Gastrocnemius medialis (tissue), 4 donors: ENCODE results near the gene FBXL17. TPM values are rescaled to one million over a fixed set of nuclear protein-coding genes. Genes with fewer than 3 reads are reported as not detected.

Experiments
- ATAC-seq, 2 donors: fragments of 150-250 bp; one replicate each; pipeline ENCODE4 v1.9.1; 2016
- DNase-seq, 2 donors: peaks; one replicate each; pipeline ENCODE4 v3.0.0-alpha.2; 2019
- H3K27ac ChIP-seq, 4 donors: fragments of 200-600 bp; sonication (generic); 1 replicate in 1 of 4; 2 replicates in 3 of 4; pipeline ENCODE4 v1.5.1; 2016 to 2018; ENCODE audit warnings: mild to moderate bottlenecking in 2 of 4, moderate library complexity in 1 of 4
- H3K27me3 ChIP-seq, 3 donors: fragments of 200-600 bp; sonication (generic) in 2 of 3; 1 replicate in 1 of 3; 2 replicates in 2 of 3; pipeline versions ENCODE4 v1.5.1 to v1.6.0; 2016 to 2019; ENCODE audit warnings: mild to moderate bottlenecking in 1 of 3, moderate library complexity in 1 of 3
- H3K36me3 ChIP-seq, 2 donors: fragments of 200-600 bp; sonication (generic) in 1 of 2; one replicate each; pipeline ENCODE4 v1.5.1; 2017 to 2018
- H3K4me1 ChIP-seq, 2 donors: fragments of 200-600 bp; sonication (generic) in 1 of 2; one replicate each; pipeline ENCODE4 v1.5.1; 2016 to 2017; ENCODE audit warnings: mild to moderate bottlenecking in 2 of 2
- H3K4me3 ChIP-seq, 4 donors: fragments of 200-600 bp; sonication (generic) in 3 of 4; 1 replicate in 1 of 4; 2 replicates in 3 of 4; pipeline ENCODE4 v1.5.1; 2016 to 2019; ENCODE audit warnings: mild to moderate bottlenecking in 2 of 4
- H3K9me3 ChIP-seq, 3 donors: fragments of 200-600 bp; sonication (generic) in 2 of 3; 1 replicate in 1 of 3; 2 replicates in 2 of 3; pipeline ENCODE4 v1.5.1; 2016 to 2019
- POLR2A ChIP-seq, 2 donors: fragments of 450-650 bp; IDR thresholded peaks; one replicate each; pipeline ENCODE4 v1.6.1; 2017; ENCODE audit warnings: antibody characterized with exemption in 2 of 2, mild to moderate bottlenecking in 2 of 2, moderate library complexity in 2 of 2
- in situ Hi-C, 4 donors: fragments of 200-750 bp; cut with MboI; loops; one replicate each; pipeline versions ENCODE4 v1.15.0 to v1.8.0; 2017; ENCODE audit warnings: low sequenced_read_pairs in 4 of 4
- intact Hi-C: fragments of 100-400 bp; cut with DNase I; formaldehyde crosslinking; loops from one replicate; pipeline ENCODE4 v1.15.1; 2023; ENCODE audit warnings: low total_unique reads
- total RNA-seq, 4 donors: library from RNA; depleted of rRNA; stranded (reverse); fragments of >200 nt; gene quantifications; one replicate each; pipeline versions ENCODE4 v1.1.0 to v1.2.3, GENCODE V29; 2016
- TF ChIP-seq, protein P1 (sequence below), 5 experiments: fragments of 450-650 bp in 3 of 5; fragments of 200-600 bp in 2 of 5; sonication (generic) in 2 of 5; IDR thresholded peaks in 4 of 5; conservative IDR thresholded peaks in 1 of 5; 1 replicate in 4 of 5; 2 replicates in 1 of 5; pipeline ENCODE4 v1.5.1; 2016 to 2019; ENCODE audit warnings: antibody characterized with exemption in 5 of 5, mild to moderate bottlenecking in 3 of 5, moderate library complexity in 3 of 5

Gene FBXL17
- 10 to 100 TPM; 23.3 to 33.4 (median 26.9) TPM for total RNA-seq

DNA sequence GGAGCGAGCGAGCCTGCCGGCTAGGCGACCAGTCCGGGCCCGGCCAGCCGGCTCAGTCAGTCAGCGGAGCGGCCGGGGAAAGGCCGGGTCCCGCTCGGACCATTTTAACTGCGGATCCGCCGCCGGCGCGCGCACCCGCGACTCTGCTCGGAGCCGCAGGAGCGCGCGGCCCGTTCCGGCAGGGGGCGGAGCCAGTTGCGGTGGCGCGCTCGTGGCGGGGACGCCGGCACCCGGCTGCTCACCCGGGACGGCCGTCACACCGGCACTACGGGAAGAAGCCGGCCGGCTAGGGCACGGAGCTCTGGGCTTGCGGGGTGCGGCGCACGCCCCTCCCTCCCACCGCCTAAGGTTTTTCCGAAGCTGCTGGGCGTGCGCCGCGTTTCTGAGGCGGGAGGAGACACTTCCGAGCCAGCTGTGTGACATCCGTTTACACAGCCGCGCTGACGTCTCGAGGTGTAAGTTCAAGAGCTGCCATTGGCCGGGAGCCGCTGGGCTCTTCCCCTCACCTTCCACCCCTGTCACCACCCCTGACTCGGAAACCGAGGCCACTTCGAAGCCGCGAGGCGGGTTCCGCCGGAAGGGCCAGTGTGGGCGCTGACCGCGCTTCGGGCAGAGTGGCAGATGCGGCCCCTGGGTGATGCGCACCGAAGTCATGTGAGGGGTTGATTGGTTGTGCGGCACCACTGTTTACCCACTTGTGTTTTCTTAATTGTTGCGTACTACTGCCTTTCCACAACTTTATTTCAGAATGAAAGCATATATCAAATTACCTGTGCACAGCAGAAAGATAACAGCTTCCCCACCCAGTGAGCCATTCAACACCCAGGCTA lies at the start of gene FBXL17:
TSS of gene FBXL17 (minus strand) at position 145 of the 830 bp plus-strand sequence.
- peak within 1 kb of the TSS; percentile 96 to 100 (median 99) for H3K27ac ChIP-seq
- intact Hi-C loops (loop anchor here (1.0 to 10.0 kb wide), 3 partner anchors 366 to 1313 kb away; partner anchors contain the start of gene PJA2), in situ Hi-C loops (loop anchor here in 2 of 4 donors (25.0 kb wide), 2 partner anchors 355 to 380 kb away; partner anchors contain the start of gene FER (in 1 of the 2))
- DNase-seq (peak; percentile 93 to 96), ATAC-seq (peak; percentile 86 to 92)
- H3K9me3 ChIP-seq: no peaks in the 10 kb centered on the region
- no peaks in the 10 kb centered on the region for H3K27me3 ChIP-seq
- peak within 1 kb of the TSS; percentile 77 to 97 (median 94) for H3K4me3 ChIP-seq
- peak; percentile 91 for TF ChIP-seq POLR2A (IDR thresholded peaks at IDR 0.05)
- TF ChIP-seq, protein P1, sequence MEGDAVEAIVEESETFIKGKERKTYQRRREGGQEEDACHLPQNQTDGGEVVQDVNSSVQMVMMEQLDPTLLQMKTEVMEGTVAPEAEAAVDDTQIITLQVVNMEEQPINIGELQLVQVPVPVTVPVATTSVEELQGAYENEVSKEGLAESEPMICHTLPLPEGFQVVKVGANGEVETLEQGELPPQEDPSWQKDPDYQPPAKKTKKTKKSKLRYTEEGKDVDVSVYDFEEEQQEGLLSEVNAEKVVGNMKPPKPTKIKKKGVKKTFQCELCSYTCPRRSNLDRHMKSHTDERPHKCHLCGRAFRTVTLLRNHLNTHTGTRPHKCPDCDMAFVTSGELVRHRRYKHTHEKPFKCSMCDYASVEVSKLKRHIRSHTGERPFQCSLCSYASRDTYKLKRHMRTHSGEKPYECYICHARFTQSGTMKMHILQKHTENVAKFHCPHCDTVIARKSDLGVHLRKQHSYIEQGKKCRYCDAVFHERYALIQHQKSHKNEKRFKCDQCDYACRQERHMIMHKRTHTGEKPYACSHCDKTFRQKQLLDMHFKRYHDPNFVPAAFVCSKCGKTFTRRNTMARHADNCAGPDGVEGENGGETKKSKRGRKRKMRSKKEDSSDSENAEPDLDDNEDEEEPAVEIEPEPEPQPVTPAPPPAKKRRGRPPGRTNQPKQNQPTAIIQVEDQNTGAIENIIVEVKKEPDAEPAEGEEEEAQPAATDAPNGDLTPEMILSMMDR (IDR thresholded peaks at IDR 0.05 in 4 of 5, conservative IDR thresholded peaks at IDR 0.05 in 1 of 5): peak in 1 of 5 experiments; percentile 41
- no peaks in the 10 kb centered on the region for H3K36me3 ChIP-seq
- H3K4me1 ChIP-seq: peaks cover 37 to 38% of the 10 kb centered on the region in 2 donors

DNA sequence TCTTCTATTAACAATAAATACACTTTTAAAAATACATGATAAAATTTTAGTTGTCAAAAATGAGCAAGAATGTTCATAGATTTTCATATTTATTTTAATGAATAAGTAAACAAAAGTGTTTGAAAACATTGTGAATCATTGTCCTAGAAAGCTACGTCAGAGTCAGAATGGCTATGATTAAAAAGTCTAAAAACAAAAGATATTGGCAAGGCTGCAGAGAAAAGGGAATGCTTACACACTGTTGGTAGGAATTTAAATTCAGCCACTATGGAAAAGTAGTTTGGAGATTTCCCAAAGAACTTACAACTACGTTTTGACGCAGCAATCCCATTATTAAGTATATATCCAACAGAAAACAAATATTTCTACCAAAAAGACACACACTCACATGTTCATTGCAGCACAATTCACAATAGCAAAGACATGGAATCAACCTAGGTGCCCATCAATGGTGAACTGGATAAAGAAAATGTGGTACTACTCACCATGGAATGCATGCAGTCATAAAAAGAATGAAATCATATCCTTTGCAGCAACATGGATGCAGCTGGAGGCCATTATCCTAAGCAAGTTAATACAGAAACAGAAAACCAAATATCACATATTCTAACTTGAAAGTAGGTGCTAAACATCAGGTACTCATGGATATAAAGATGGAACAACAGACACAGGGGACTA lies 49.2 kb upstream of the FBXL17 start:
- Histone ChIP-seq H3K4me1 (no peaks in the 10 kb centered on the region), H3K27ac (no peak overlapping the region), H3K36me3 (no peaks in the 10 kb centered on the region), H3K4me3 (no peak overlapping the region), H3K9me3 (no peaks in the 10 kb centered on the region), H3K27me3 (no peaks in the 10 kb centered on the region)
- TF ChIP-seq, protein P1 (IDR thresholded peaks at IDR 0.05 in 4 of 5, conservative IDR thresholded peaks at IDR 0.05 in 1 of 5): no peak
- no peak for TF ChIP-seq POLR2A (IDR thresholded peaks at IDR 0.05)
- ATAC-seq (no peak), DNase-seq (no peak)
- intact Hi-C loops (no loop called here), in situ Hi-C loops (no loop called here)

DNA sequence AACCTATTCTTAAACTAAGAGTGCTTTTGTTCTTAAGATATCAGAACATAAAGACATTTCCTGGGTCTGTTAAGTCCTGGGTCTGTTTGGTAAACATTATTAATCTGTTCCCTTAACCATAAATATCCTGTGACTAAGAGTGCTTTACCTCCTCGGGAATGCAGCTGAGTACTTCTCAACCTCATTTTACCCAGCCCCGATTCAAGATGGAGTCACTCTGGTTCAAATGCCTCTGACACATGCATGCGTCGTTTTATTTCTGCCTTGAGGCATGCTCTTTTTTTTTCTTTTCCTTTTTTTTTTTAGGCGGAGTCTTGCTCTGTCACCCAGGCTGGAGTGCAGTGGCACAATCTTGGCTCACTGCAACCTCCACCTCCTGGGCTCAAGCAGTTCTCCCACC lies 39.8 kb upstream of the FBXL17 start:
- ATAC-seq (peak in 1 of 2 donors; percentile 51), DNase-seq (no peak)
- intact Hi-C loops: no loop called here
- H3K9me3 ChIP-seq: no peaks in the 10 kb centered on the region
- H3K27me3 ChIP-seq: no peaks in the 10 kb centered on the region
- no peak overlapping the region for H3K27ac ChIP-seq
- in situ Hi-C loops: no loop called here
- H3K4me3 ChIP-seq: no peak overlapping the region
- no peaks in the 10 kb centered on the region for H3K36me3 ChIP-seq
- peaks cover 0 to 4% of the 10 kb centered on the region in 2 donors for H3K4me1 ChIP-seq
- TF ChIP-seq, protein P1 (IDR thresholded peaks at IDR 0.05 in 4 of 5, conservative IDR thresholded peaks at IDR 0.05 in 1 of 5): no peak
- TF ChIP-seq POLR2A (IDR thresholded peaks at IDR 0.05): no peak

DNA sequence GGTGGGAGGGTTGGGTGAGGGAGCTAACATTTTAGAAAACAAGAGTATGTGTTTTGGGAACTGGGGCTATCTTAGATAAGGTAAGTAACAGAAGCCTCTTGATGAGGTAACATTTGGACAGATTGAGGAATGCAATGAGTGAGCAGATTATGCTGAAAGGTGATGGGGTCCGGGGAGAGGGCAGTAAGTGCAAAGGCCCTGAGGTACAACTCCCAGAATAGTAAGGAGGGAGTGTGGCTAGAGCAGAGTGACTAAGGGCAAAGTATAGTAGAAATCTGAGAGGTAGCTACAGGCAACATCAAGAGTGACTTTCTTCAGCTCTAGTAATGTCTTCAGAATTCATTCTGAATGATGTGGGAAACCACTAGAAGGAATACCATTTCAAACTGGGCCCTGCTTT lies 38.9 kb upstream of the FBXL17 start:
- in situ Hi-C loops (no loop called here), intact Hi-C loops (no loop called here)
- H3K4me1 ChIP-seq: peaks cover 0 to 4% of the 10 kb centered on the region in 2 donors
- no peak for TF ChIP-seq POLR2A (IDR thresholded peaks at IDR 0.05)
- TF ChIP-seq, protein P1 (IDR thresholded peaks at IDR 0.05 in 4 of 5, conservative IDR thresholded peaks at IDR 0.05 in 1 of 5): no peak
- DNase-seq (no peak), ATAC-seq (no peak)
- H3K27me3 ChIP-seq: no peaks in the 10 kb centered on the region
- H3K27ac ChIP-seq: no peak overlapping the region
- no peak overlapping the region for H3K4me3 ChIP-seq
- no peaks in the 10 kb centered on the region for H3K36me3 ChIP-seq
- H3K9me3 ChIP-seq: no peaks in the 10 kb centered on the region
